Tibial nerve (tissue), 4 donors: ENCODE measurements around the gene EMILIN1.

Experiments used
- CTCF ChIP-seq, 5 experiments: fragments of 200-600 bp in 3 of 5; fragments of 450-650 bp in 2 of 5; sonication (generic) in 3 of 5; IDR thresholded peaks; one replicate each; pipeline ENCODE4 v1.5.1; 2016 to 2019; ENCODE audit warnings: antibody characterized with exemption in 5 of 5, mild to moderate bottlenecking in 3 of 5, moderate library complexity in 2 of 5
- EP300 ChIP-seq, 2 donors: sonication (generic); formaldehyde crosslinking; IDR thresholded peaks; one replicate each; pipeline ENCODE4 v1.6.1; 2017; ENCODE audit warnings: antibody characterized with exemption in 2 of 2, mild to moderate bottlenecking in 1 of 2
- POLR2A ChIP-seq, 2 donors: fragments of 450-650 bp; IDR thresholded peaks; one replicate each; pipeline ENCODE4 v1.6.1; 2017; ENCODE audit warnings: antibody characterized with exemption in 2 of 2, mild to moderate bottlenecking in 2 of 2, moderate library complexity in 2 of 2

DNA sequence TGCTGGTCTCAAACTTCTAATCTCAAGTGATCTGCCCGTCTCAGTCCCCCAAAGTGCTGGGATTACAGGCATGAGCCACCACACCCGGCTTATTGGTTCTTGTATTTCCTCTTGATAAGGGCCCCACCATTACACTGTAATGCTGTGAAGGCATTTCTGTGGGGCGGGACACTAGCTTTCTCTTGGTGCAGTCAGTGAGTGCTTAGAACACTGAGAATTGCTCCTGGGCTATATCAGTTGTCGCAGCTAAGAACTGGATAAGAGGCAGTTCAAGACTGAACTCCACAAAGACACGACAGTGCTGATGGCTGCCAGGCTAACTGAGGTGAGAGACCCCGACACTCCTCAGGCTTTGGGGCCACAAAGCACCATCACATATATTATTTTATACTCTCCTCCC is 10.2 kb downstream of the EMILIN1 start:
- TF ChIP-seq CTCF (IDR thresholded peaks at IDR 0.05) (no peak), POLR2A (IDR thresholded peaks at IDR 0.05) (no peak), EP300 (IDR thresholded peaks at IDR 0.05) (no peak)
